CD4-positive, alpha-beta T cell treated with Interleukin-6 at 100 ng/mL for 8 hours (primary cell): ENCODE results near the gene STXBP6.
"Not testable (repeated sequence)": the region's sequence is repeated elsewhere in the genome, so short reads cannot be mapped to it uniquely, and the experiment has no call there.

Source experiments
- DNase-seq: peaks from one replicate; pipeline ENCODE4 v3.0.0-alpha.2; 2020; ENCODE audit warnings: mixed read lengths, low spot score

Gene STXBP6

DNA sequence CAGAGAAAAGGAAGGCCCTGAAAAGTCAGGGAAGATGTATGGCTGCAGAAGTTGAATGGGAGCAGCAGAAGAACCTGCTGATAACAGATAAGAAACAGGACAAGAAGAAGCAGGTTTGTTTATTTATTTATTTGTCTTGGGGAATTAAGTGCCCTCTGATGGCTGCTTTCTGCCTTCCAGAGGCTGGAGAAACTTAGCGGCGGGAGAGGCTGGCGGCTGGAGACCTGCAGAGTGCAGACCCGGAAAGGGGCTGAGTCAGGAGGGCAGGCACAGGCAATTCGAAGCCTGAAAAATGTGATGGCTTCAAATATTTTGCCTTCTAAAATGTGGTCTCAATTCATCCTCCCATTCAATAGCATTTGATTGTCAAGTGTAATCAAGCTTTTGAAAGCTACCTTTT, 247.7 kb downstream of the STXBP6 start:
- no peak for DNase-seq

DNA sequence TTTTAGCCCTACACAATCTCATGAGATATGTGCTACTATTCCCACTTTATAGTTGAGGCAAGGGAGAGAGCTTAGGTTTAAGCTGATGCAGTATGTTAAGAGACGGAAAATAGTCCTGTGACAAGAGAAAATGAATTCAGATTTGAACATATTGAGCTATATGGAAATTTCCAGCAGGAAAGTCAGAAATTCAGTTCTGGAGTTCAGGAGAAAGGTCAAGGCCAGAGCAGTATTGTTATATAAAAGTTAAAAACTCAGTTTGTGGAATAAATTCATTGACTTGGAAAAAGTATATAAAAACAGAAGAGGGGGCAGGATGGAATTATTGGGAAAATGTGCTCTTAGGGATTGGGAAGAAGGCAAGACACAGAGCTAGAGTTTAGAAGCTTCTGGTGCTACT, 248.9 kb downstream of the STXBP6 start:
- no peak for DNase-seq

DNA sequence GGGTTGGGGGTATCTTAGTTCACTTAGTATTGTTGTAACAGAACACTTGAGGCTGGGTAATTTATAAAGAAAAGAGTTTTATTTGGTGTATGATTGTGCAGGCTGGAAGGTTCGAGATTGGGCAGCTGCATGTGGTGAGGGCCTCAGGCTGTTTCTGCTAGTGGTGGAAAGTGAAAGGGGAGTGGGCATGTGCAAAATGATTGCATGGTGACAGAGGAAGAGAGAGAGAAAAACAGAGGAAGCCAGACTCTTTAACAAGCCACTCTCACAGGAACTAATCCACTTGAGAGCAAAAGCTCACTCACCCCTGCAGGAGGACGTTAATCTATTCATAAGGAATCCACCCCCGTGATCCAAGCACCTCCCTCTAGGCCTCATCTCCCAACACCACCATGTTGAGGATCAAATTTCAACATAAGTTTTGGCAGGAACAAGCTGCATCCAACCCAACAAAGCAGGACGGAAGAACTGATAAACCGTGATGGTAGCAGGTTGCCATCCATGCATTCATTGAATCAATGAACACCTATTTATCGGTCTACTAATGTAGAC, 251.0 kb downstream of the STXBP6 start:
- DNase-seq = no peak

DNA sequence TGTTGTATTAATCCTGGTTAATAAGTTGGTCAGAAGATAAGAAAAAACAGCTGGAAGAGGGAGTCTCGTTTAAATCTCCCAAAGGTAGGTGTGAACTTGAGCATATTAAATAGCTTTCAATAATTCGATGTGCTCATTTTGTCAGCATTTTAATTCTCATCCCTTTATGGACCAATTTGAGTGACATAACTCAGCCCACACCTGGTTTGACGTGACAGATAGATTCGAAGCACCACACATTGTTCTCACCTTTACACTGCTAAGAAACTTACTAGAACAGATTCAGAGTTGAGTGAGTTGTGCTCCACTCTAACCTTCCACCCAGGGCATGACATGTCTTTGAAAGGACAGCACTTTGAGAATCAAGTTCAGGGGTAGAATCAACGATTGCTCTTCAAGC, 254.5 kb downstream of the STXBP6 start:
- DNase-seq = no peak

DNA sequence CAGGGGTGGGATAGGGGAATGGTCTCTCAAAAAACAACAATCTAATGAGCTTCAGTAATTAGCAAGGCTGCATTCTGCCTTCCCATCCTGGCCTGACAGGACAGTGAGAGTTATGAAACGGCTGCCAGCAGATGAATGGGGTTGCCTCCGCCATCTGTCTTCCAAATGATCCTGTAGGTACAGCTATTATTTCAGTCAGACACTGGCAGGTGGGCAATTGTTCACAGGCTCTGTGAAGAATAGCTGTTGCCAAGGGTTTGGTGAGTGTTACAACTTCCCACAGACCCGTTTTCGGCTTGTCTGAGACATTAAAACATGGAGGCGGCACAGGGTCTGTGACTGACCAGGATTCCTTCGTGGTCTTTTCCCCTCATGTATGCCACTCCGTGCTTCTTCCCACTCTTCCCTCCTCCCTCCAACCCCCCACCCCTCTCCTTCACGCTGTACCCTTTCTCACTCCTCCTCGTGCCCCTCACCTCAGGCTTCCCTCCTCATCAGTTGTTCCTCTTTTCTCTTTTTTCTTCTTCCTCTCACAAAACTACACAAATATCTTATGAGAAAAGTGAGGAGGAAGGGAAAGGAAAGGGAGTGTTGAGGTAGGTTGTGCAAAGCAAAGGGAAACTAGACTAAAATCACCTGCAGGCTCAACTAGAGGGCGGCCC, 255.2 kb downstream of the STXBP6 start:
- DNase-seq = no peak

DNA sequence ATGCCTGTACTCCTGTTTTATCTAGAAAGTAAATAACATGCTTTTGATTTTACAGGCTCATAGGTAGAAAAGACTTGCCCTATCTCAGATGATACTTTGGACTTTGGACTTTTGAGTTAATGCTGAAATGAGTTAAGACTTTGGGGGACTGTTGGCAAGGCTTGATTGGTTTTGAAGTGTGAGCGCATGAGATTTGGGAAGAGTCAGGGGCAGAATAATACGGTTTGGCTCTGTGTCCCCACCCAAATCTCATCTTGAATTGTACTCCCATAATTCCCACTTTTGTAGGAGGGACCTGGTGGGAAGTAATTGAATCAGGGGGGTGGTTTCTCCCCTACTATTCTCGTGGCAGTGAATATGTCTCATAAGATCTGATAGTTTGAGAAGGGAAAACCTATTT, 259.8 kb downstream of the STXBP6 start:
- DNase-seq = no peak

DNA sequence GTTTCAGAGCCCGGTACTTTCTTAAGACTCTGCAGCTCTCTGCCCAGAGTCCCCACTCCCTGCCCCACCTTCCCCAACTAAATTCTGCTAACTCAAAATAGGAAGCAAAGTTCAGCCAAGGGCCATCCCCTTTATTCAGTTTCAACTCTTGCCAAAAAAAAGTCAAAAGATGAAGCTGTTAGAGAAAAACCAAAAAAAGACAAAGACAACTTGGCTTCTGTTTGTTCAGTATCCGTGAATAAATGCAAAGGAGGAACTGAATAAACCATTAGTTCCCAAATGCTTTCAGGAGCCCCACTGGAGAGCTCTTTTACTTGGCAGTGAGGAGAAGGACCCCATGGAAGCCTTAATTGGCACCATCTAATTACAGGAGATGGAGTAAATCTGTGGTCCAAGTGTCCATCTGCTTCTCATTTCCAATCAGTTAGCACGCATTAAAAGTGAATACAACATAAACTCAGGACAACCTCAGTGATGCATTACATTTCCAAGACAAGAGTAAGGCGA, 260.5 kb downstream of the STXBP6 start:
- no peak for DNase-seq

DNA sequence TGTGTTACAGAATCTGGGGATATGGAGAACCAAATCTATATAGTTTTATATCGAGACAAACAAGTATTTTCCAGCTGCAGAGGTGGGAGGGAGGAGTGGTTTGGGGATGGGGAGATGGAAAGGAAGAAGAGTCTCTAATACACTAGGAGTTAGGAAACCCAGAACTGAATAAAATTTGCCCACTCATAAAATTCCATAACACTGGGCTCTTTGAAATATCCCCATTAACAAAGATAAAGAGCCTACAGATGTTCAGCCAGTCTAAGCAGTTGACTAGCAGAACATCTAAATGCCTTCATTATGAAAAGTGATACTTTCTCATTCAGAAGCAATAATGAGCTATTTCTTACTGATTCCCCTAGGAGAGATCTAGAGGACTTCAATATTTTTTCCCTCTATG, 264.2 kb downstream of the STXBP6 start:
- DNase-seq = no peak

DNA sequence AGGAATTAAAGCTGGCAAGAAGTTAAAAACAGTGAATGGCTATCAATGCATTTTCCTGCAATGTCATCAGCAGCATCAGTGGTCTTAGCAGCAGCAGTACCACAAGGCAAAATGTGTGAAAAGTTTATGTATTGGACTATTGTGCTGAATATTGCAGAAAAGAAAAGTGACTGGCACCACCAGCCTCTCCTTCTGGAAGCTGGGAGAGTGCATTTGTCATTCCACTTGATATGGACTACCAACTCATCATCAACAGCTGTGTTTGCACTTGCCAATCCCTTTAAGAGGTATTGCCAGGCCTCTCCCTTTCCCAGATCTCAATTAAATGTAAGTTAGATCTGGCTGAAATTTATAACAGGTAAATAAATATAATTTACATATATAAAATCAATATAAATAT, 265.0 kb downstream of the STXBP6 start:
- no peak for DNase-seq

DNA sequence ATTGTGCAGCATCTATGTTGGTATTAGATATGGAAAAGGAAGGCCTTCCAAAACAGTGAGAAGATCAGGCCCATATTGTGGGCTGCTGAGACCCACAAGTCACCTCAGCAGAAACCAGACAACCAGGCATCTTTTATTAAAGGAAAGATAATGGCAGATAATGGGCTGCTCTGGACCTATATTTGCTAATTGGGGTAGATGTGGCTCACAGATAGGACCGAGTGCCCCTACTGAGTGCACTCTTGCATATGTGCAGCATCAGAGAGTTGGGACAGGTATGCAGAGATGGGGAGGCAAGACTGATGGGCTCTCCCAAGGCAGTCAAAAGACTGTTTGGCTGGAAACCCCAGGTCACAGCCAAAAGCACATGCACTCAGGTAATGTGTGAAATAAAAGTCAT, 266.2 kb downstream of the STXBP6 start:
- DNase-seq = no peak

DNA sequence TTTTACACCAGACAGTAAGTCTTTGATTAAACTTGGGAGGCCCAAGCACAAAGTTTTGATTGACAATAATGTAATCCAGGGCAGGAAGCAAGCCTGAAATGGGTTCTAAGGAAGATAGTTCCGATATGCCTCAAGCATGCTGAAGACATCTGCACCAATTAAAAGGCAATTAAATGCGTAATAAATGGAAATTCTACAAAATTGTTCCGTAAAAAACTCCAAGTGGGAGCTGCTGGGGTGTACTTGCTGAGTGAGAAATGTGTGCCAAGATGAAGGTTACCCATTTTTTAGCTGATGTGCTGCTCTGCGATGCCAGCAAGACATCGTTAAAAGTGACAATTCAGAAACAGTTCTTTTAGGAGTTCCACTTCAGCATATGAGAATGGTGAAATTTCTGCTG, 269.7 kb downstream of the STXBP6 start:
- no peak for DNase-seq

DNA sequence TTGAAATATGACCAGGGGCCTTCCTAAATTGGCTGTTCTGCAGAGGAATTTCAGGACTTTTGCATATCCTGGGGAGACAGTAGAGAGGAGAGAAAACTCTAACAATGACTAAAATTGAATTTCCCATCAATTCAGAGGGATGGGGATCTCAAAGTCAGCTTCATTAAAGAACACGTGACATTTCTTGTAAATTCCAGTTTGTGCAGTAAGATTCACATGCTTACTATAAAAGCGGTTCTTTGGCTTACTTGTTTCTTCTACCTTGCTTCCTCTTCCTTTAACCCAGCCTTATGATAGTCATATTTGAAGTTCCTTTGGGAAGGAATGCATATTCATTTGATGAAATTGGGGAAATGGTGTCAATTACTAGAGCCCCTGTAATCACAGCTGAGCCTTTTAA, 272.3 kb downstream of the STXBP6 start:
- no peak for DNase-seq

DNA sequence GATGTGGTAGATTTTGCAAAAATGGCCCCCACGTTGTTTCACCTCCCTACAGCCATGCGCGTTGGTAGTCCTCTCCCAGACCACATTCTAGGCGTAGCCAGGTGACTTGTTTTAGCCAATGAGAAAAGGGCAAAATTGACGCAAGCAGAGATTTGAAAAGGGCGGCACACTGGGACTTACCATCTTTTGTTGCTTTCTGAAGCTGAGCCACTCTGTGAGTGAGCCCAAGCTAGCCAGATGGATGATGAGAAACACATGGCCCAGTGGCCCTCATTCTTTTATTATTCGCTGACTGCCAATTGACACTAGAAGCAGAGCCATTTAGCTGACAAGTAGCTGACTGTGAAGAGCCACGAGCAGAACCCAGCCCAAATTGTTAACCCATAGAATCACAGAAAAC, 274.0 kb downstream of the STXBP6 start:
- no peak for DNase-seq

DNA sequence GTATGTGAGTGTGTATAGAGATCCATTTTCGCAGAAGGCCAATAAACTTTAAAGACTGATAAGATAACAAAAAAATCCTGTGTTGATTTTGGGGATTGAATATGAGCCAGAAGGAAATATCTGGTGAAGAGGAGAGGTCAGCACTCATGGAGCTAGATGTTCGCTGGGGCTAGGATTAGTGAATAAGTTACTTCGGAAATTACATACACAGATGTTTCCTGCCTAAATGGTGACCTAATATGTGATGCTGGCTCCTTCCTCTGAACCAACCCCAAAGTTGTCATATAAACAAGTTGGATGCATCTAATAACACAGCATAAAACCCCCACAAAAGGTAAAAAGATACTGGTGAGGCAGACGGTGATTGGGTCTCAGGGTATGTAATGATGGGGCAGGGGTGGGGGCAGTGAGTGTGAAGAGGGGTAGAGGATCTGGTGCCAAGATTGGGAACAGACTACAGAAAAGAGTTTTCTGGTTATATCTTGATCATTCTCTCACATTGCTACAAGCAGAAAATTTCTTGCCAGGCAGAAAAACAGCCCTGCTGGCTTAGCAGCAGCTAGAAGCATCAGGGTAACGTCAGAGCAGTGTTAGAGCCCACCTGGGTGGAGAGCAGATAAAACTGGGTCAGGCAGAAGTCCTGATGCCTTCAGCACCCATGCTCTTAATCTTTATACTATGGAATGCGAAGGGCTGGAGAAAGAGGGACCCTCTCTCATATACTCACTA, 275.6 kb downstream of the STXBP6 start:
- DNase-seq = no peak

DNA sequence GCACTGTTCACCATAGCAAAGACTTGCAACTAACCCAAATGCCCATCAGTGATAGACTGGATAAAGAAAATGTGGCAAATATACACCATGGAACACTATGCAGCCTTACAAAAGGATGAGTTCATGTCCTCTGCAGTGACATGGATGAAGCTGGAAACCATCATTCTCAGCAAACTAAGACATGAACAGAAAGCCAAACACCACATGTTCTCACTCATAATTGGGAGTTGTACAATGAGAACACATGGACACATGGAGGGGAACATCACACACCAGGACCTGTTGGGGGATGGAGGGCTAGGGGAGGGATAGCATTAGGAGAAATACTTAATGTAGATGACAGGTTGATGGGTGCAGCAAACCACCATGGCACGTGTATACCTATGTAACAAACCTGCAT, 276.4 kb downstream of the STXBP6 start:
- DNase-seq = not testable (repeated sequence)

DNA sequence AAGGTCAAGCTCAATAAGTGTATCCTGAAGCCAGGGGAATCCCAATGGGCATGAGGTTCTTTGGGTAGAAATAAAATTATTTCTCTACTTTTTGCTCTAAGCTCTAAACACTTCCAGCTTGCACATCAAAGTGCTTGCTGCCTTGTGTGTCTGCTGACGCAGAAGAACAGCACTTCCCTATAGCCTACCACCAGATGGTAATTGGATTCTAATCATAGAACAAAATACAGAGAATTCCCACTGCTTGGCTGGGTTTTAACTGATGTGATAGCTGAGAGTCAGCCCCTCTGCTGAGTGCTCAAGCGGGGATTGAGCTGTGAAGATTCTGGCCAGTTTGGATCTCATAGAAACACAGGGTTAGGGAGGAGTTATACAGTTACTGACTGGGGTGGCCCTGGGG, 283.5 kb downstream of the STXBP6 start:
- no peak for DNase-seq

DNA sequence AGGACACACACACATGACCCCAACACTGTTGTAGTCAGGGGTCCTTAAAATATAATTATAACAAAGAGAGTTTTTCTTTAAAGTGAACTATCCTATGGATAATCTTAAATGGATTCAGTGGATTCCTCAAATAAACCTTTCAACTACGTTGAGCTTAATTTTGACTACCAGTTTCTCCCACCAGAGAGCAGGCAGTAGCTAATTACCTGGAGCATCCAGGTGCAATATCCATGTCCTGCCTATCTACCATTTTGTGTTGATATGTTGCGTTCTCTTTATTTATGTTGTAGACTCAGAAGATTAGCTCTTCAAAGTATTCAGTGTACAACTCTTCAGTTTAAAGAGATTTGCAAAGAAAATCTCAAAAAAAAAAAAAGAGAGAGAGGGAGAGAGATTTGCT, 288.8 kb downstream of the STXBP6 start:
- DNase-seq = no peak
